Gastrocnemius medialis (tissue), 4 donors: Measurements from ENCODE around the gene ASIC2. TPM values are rescaled to one million over a fixed set of nuclear protein-coding genes. Genes with fewer than 3 reads are reported as not detected.

Source experiments
- ATAC-seq, 2 donors: fragments of 150-250 bp; one replicate each; pipeline ENCODE4 v1.9.1; 2016
- DNase-seq, 2 donors: peaks; one replicate each; pipeline ENCODE4 v3.0.0-alpha.2; 2019
- H3K27ac ChIP-seq, 4 donors: fragments of 200-600 bp; sonication (generic); 1 replicate in 1 of 4; 2 replicates in 3 of 4; pipeline ENCODE4 v1.5.1; 2016 to 2018; ENCODE audit warnings: mild to moderate bottlenecking in 2 of 4, moderate library complexity in 1 of 4
- H3K27me3 ChIP-seq, 3 donors: fragments of 200-600 bp; sonication (generic) in 2 of 3; 1 replicate in 1 of 3; 2 replicates in 2 of 3; pipeline versions ENCODE4 v1.5.1 to v1.6.0; 2016 to 2019; ENCODE audit warnings: mild to moderate bottlenecking in 1 of 3, moderate library complexity in 1 of 3
- H3K36me3 ChIP-seq, 2 donors: fragments of 200-600 bp; sonication (generic) in 1 of 2; one replicate each; pipeline ENCODE4 v1.5.1; 2017 to 2018
- H3K4me1 ChIP-seq, 2 donors: fragments of 200-600 bp; sonication (generic) in 1 of 2; one replicate each; pipeline ENCODE4 v1.5.1; 2016 to 2017; ENCODE audit warnings: mild to moderate bottlenecking in 2 of 2
- H3K4me3 ChIP-seq, 4 donors: fragments of 200-600 bp; sonication (generic) in 3 of 4; 1 replicate in 1 of 4; 2 replicates in 3 of 4; pipeline ENCODE4 v1.5.1; 2016 to 2019; ENCODE audit warnings: mild to moderate bottlenecking in 2 of 4
- H3K9me3 ChIP-seq, 3 donors: fragments of 200-600 bp; sonication (generic) in 2 of 3; 1 replicate in 1 of 3; 2 replicates in 2 of 3; pipeline ENCODE4 v1.5.1; 2016 to 2019
- CTCF ChIP-seq, 5 experiments: fragments of 450-650 bp in 3 of 5; fragments of 200-600 bp in 2 of 5; sonication (generic) in 2 of 5; IDR thresholded peaks in 4 of 5; conservative IDR thresholded peaks in 1 of 5; 1 replicate in 4 of 5; 2 replicates in 1 of 5; pipeline ENCODE4 v1.5.1; 2016 to 2019; ENCODE audit warnings: antibody characterized with exemption in 5 of 5, mild to moderate bottlenecking in 3 of 5, moderate library complexity in 3 of 5
- POLR2A ChIP-seq, 2 donors: fragments of 450-650 bp; IDR thresholded peaks; one replicate each; pipeline ENCODE4 v1.6.1; 2017; ENCODE audit warnings: antibody characterized with exemption in 2 of 2, mild to moderate bottlenecking in 2 of 2, moderate library complexity in 2 of 2
- in situ Hi-C, 4 donors: fragments of 200-750 bp; cut with MboI; loops; one replicate each; pipeline versions ENCODE4 v1.15.0 to v1.8.0; 2017; ENCODE audit warnings: low sequenced_read_pairs in 4 of 4
- intact Hi-C: fragments of 100-400 bp; cut with DNase I; formaldehyde crosslinking; loops from one replicate; pipeline ENCODE4 v1.15.1; 2023; ENCODE audit warnings: low total_unique reads
- total RNA-seq, 4 donors: library from RNA; depleted of rRNA; stranded (reverse); fragments of >200 nt; gene quantifications; one replicate each; pipeline versions ENCODE4 v1.1.0 to v1.2.3, GENCODE V29; 2016

ASIC2 gene
- total RNA-seq, 4 donors from 2014 or later: not detected

- H3K27ac ChIP-seq: no peak overlapping the region
- TF ChIP-seq CTCF (IDR thresholded peaks at IDR 0.05 in 4 of 5, conservative IDR thresholded peaks at IDR 0.05 in 1 of 5) (no peak), POLR2A (IDR thresholded peaks at IDR 0.05) (no peak)
- H3K9me3 ChIP-seq: no peaks in the 10 kb centered on the region
- H3K4me1 ChIP-seq: no peaks in the 10 kb centered on the region
- ATAC-seq (no peak), DNase-seq (no peak)
- no peaks in the 10 kb centered on the region for H3K36me3 ChIP-seq
- peaks cover 0 to 2% (median 2%) of the 10 kb centered on the region in 3 donors for H3K27me3 ChIP-seq
- no peak overlapping the region for H3K4me3 ChIP-seq
- in situ Hi-C loops: no loop called here
- intact Hi-C loops: no loop called here
Measured at GRCh38 chr17:33113276-33113990, 179.7 kb downstream of the ASIC2 start.

- H3K36me3 ChIP-seq: no peaks in the 10 kb centered on the region
- peaks cover 0 to 2% (median under 1%) of the 10 kb centered on the region in 3 donors for H3K27me3 ChIP-seq
- intact Hi-C loops: no loop called here
- no peak for DNase-seq
- no peaks in the 10 kb centered on the region for H3K9me3 ChIP-seq
- TF ChIP-seq POLR2A (IDR thresholded peaks at IDR 0.05) (no peak), CTCF (IDR thresholded peaks at IDR 0.05 in 4 of 5, conservative IDR thresholded peaks at IDR 0.05 in 1 of 5) (no peak)
- in situ Hi-C loops: no loop called here
- ATAC-seq: no peak
- no peak overlapping the region for H3K27ac ChIP-seq
- no peak overlapping the region for H3K4me3 ChIP-seq
- H3K4me1 ChIP-seq: no peaks in the 10 kb centered on the region
Measured at GRCh38 chr17:33112763-33113162, 180.3 kb downstream of the ASIC2 start.

GRCh38 chr17:33109336-33110072 lies 183.6 kb downstream of the ASIC2 start:
- DNase-seq (no peak), ATAC-seq (no peak)
- in situ Hi-C loops: no loop called here
- TF ChIP-seq POLR2A (IDR thresholded peaks at IDR 0.05) (no peak), CTCF (IDR thresholded peaks at IDR 0.05 in 4 of 5, conservative IDR thresholded peaks at IDR 0.05 in 1 of 5) (no peak)
- Histone ChIP-seq H3K4me1 (no peaks in the 10 kb centered on the region), H3K9me3 (no peaks in the 10 kb centered on the region), H3K27ac (no peak overlapping the region), H3K4me3 (no peak overlapping the region), H3K27me3 (peaks cover 0 to 2% (median 0%) of the 10 kb centered on the region in 3 donors), H3K36me3 (no peaks in the 10 kb centered on the region)
- intact Hi-C loops: no loop called here

GRCh38 chr17:33106525-33107165 lies 186.4 kb downstream of the ASIC2 start:
- Histone ChIP-seq H3K27me3 (peaks cover 0 to 2% (median 0%) of the 10 kb centered on the region in 3 donors), H3K4me1 (no peaks in the 10 kb centered on the region), H3K9me3 (no peaks in the 10 kb centered on the region), H3K4me3 (no peak overlapping the region), H3K27ac (no peak overlapping the region), H3K36me3 (no peaks in the 10 kb centered on the region)
- no peak for TF ChIP-seq CTCF (IDR thresholded peaks at IDR 0.05 in 4 of 5, conservative IDR thresholded peaks at IDR 0.05 in 1 of 5)
- TF ChIP-seq POLR2A (IDR thresholded peaks at IDR 0.05): no peak
- no peak for ATAC-seq
- intact Hi-C loops (no loop called here), in situ Hi-C loops (no loop called here)
- no peak for DNase-seq
